Activated CD8-positive, alpha-beta memory T cell treated with anti-CD3 and anti-CD28 coated beads for 48 hours (primary cell): Measurements from ENCODE around the gene BCL2A1.
"Not testable (repeated sequence)": the region's sequence is repeated elsewhere in the genome, so short reads cannot be mapped to it uniquely, and the experiment has no call there.

Experiments used
- DNase-seq, 3 experiments: peaks; one replicate each; pipeline ENCODE4 v3.0.0-alpha.2; 2020; ENCODE audit warnings: low read depth in 2 of 3, low spot score in 2 of 3

BCL2A1 gene

GRCh38 chr15:79970624-79971434, at the start of gene BCL2A1:
BCL2A1 (minus strand) TSS chr15:79971196; CDS start chr15:79971119, 77 bp downstream.
- peak in 1 of 3 experiments; percentile 27 for DNase-seq

DNA sequence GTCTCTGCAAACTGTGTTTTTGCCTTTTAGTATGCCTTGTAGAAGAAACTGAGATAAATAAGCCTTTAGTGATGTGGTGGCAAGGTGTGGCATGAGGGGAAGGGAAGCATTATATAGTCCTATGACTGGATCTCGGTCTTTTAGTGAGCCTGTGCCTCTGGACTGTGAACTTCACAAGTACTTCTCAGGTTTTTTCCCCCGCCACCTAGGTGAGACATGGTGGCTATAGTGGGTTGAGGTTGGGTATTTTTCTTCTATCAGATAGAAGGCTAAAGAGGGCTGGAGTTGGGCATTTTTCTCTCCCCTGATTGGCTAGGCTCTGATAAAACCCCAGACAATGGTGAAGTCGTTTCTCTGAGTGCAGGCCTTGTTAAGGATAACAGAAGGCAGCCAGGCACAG, 49.7 kb upstream of the BCL2A1 start:
- DNase-seq: no peak

GRCh38 chr15:80020149-80020548, 49.2 kb upstream of the BCL2A1 start:
- DNase-seq: not testable (repeated sequence)

DNA sequence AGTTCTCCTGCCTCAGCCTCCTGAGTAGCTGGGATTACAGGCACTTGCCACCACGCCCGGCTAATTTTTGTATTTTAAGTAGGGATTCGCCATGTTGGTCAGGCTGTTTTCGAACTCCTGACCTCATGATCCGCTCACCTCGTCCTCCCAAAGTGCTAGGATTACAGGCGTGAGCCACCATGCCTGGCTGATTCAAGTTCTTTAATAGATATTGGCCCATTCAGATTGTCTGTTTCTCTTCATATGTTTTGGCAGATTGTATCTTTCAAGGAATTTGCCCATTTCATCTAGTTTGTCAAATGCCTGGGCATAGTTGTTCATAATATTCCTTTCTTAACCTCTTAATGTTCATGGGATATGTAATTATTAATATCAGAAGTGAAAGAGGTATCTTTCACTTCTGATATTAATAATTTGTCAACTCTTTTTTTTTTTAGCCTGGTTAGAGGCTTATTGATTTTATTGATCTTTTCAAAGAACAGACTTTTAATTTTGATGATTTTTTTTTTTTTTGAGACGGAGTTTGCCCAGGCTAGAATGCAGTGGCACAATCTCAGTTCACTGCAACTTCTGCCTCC, 48.3 kb upstream of the BCL2A1 start:
- no peak for DNase-seq

DNA sequence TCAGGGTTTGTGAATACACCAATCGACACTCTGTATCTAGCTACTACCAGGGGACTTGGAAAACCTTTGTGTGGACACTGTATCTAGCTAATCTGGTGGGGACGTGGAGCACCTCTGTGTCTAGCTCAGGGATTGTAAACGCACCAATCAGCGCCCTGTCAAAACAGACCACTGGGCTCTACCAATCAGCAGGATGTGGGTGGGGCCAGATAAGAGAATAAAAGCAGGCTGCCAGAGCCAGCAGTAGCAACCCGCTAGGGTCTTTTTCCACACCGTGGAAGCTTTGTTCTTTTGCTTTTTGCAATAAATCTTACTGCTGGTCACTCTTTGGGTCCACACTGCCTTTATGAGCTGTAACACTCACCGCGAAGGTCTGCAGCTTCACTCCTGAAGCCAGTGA, 46.1 kb upstream of the BCL2A1 start:
- DNase-seq: not testable (repeated sequence)

- not testable (repeated sequence) for DNase-seq
Measured at GRCh38 chr15:80016506-80016905, 45.5 kb upstream of the BCL2A1 start.

- DNase-seq: no peak
Measured at GRCh38 chr15:80015156-80015555, 44.2 kb upstream of the BCL2A1 start.

GRCh38 chr15:80014186-80014585, 43.2 kb upstream of the BCL2A1 start:
- not testable (repeated sequence) for DNase-seq

DNA sequence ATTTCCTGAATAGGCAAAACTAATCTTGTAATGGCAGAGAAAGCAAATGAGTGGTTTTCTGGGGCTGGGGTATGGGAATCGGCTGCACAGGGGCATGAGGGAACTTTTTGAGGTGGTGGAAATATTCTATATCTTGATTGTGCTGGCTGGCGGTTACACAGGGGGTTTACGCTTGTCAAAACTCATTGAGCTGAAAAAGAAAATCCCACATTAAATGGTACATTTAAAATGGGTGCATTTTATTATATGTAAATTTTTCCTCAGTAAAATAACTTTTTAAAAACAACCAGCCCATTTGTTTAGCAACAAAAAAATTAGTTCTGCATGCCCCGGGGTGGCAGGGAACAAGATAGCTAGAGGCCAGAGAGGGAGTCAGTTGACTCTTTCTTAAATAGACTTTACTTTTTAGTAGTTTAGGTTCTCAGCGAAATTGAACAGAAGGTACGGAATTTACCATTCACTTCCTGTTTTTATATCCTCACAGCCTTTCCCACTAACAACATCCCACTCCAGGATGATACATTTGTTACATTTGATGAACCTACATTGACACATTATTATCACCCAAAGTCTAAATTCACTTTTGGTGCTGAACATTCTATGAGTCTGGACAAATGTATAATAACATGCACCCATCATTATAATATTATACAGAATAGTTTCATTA, 41.2 kb upstream of the BCL2A1 start:
- DNase-seq: no peak

DNA sequence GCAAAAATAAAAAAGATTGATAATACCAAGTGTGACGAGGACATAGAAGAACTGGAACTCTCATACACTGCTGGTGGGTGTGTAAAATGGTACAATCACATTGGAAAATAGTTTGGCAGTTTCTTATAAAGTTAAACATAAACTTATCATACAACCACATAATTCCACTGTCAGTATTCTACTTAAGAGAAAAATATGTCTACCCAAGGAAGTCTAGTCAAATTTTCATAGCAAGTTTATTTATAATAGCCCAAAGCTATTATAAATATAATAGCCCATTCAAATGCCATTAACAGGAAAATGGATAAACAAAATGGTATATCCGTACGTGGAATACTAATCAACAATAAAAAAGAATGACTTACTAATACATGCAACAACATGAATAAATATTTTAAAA, 40.6 kb upstream of the BCL2A1 start:
- DNase-seq: no peak

DNA sequence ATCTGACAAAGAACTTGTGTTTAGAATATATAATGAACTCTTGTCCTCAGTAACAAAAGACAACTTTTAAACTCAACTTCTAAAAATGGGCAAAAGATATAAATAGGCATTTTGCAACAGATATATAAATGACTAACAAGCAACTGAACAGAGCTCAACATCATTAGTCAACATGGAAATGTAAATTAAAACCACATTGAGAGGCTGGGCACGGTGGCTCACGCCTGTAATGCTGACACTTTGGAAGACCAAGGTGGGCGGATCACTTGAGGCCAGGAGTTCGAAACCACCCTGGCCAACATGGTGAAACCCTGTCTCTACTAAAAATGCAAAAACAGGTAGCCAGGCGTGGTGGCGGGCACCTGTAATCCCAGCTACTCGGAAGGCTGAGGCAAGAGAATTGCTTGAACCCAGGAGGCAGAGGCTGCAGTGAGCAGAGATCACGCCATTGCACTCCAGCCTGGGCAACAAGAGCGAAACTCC, 40.1 kb upstream of the BCL2A1 start:
- not testable (repeated sequence) for DNase-seq

DNA sequence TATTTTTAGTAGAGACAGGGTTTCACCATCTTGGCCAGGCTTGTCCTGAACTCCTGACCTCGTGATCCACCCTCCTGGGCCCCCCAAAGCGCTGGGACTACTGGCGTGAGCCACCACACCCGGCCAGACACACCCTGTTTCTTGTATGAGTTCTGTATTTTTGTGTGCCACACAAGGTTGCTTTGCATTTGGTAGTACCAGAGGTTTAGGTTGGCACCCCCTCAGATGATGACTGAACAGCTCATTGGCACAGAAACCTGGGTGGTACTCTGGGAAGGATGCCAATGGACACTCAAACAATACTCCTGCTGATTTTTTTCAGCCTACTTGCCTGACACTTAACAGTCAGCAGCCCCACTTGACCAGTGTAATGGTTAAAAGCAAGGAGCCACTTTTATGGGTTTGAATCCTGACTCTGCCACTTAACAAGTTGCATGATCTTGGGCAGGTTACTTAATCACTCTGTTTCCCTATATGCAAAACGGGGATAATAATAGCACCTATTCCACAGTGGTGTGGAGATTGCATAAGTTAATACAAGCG, 39.2 kb upstream of the BCL2A1 start:
- DNase-seq: no peak

GRCh38 chr15:80007532-80007931, 36.5 kb upstream of the BCL2A1 start:
- no peak for DNase-seq

DNA sequence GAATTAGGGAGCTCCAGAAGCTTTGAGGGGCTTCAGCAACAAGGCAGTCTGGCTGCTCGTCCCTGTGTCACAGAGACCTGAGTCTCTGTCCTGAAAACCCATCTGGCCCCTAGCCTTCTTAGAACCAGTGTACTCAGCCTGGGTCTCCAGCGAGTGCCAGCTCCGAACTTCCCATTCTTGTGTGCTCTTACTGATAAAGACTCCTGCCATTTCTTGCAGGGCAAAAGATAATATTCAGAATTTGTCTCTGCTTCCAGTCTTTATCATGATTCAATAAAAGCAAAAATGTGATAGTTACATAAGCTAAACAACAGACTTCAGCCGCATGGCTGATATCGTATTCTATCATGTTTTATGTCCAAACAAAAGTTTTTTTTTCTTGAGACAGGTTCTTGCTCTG, 36.0 kb upstream of the BCL2A1 start:
- no peak for DNase-seq

GRCh38 chr15:80003934-80004472, 33.0 kb upstream of the BCL2A1 start:
- DNase-seq: no peak

DNA sequence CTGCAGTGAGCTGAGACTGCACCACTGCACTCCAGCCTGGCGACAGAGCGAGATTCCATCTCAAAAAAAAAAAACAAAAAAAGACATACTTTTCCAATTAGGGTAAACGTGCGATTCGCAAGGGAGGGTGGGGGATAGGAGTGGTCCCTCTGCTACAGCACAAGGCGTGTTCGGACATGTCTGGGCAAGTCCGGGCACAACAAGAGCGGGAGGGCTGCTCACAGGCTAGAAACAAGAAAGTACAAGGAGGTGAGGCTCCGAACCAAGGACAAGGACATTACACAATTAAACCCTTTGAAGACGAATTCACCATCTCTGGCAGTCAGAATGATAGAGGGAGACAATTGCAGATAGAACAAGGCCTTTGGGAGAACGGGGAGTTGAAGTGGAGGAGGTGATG, 32.2 kb upstream of the BCL2A1 start:
- no peak for DNase-seq

- DNase-seq: no peak
Measured at GRCh38 chr15:80002267-80002666, 31.3 kb upstream of the BCL2A1 start.

DNA sequence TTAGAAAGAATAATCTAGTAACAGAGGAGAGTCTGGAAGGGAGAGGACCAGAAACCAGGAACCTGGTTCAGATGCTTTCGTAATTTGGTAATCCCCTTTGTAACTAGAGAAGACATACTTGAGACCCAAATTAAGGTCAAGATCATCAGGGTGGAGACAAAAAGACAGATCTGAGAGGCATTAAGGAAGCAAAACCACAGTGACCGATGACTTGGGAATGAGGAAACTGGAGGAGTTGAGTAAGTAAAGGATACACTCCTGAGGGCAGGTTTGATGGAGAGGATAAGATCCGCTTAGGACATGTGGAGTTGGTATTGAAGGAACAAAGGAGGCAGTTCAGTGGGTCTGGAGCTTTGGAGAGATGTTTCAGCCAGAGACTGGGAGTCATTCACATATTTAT, 23.6 kb upstream of the BCL2A1 start:
- no peak for DNase-seq

- DNase-seq: no peak
Measured at GRCh38 chr15:79991826-79992225, 20.8 kb upstream of the BCL2A1 start.

DNA sequence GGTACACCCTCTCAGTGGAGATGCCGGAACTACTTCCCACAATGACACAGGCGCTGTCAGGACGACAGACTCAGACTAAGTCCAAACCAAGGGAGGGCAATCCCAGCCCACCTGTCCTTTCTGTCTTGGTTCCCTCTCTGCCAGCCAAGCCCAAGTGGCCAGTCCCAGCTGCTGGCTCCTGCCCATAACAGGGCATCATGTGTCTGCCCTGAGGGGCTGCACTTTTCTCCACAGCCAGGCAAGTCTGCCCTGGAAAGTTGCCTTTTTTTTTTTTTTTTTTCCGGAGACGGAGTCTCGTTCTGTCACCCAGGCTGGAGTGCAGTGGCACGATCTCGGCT, 20.0 kb upstream of the BCL2A1 start:
- DNase-seq: no peak

GRCh38 chr15:79990280-79990996, 19.4 kb upstream of the BCL2A1 start:
- DNase-seq: no peak
